SIG-M5 (cell line): ENCODE measurements around the gene DGKZ.

ENCODE experiments used
- DNase-seq: peaks from one replicate; lab custom pipeline; 2025; lab: John Stamatoyannopoulos, UW

The DGKZ gene

GRCh38 chr11:46381819-46382645, 34.8 kb downstream of the DGKZ start:
- DNase-seq, result no peak

DNA sequence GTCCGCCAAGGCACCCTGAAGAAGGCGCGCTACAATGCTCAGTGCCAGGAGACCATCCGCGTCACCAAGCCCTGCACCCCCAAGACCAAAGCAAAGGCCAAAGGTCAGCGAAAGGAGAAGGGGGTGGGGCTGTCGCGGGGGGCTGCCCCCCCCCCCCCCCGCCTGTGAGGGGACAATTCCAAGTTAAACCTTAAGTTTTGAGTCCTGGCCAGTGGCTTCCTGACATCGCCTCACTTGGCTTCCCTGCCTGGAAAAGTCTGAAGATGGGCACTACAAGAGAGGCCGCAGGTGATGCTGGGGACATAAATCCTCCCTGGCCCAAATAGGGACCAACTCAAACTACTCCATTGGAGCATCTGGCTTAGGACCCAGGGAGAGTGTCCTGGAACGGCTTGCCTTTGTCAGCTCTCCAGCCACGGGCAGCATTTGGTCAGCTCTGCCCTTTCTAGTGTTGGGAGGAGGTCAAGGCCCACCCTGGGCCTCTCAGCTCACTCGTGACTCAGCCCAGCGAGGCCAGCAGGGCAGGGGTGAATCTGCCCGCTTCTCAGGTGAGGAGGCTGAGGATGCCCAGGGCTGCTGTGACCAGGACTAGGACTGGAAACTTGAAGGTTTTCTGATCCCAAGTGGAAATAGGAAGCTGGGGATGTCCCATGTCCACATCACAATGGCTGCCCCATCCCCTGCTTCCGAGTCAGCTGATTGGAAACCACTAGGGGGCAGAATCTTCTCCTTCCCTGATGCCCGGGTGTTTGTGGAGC, 35.6 kb downstream of the DGKZ start:
- DNase-seq, result no peak

DNA sequence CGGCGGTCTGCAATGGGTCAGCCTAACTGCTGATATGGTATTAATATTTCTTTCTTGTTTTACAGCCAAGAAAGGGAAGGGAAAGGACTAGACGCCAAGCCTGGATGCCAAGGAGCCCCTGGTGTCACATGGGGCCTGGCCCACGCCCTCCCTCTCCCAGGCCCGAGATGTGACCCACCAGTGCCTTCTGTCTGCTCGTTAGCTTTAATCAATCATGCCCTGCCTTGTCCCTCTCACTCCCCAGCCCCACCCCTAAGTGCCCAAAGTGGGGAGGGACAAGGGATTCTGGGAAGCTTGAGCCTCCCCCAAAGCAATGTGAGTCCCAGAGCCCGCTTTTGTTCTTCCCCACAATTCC, 36.1 kb downstream of the DGKZ start:
- no peak for DNase-seq

- no peak for DNase-seq
Measured at GRCh38 chr11:46383974-46384701, 36.9 kb downstream of the DGKZ start.

- no peak for DNase-seq
Measured at GRCh38 chr11:46385169-46386004, 38.1 kb downstream of the DGKZ start.

DNA sequence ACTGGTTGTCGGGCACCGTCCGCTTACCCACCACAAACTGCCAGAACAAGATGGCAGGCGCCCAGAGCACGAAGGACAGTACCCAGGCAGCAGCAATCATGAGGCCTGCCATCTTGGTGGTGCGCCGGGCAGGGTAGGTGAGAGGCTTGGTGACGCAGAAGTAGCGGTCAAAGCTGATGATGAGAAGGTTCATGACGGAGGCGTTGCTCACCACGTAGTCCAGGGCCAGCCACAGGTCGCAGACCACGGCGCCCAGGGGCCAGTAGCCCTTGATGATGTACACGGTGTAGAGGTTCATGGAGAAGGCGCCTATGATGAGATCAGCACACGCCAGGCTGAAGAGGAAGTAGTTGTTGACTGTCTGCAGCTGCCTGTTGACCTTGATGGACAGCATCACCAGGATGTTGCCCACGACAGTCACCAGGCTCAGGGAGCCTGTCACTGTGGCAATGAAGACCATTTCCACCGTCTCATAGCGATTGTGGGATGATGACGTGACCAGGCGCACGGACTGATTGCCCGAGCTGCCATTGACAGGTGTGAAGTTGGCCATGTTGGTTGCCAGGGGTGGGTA, 38.8 kb downstream of the DGKZ start:
- DNase-seq, result no peak

GRCh38 chr11:46386674-46387073, 39.4 kb downstream of the DGKZ start:
- DNase-seq, result no peak

DNA sequence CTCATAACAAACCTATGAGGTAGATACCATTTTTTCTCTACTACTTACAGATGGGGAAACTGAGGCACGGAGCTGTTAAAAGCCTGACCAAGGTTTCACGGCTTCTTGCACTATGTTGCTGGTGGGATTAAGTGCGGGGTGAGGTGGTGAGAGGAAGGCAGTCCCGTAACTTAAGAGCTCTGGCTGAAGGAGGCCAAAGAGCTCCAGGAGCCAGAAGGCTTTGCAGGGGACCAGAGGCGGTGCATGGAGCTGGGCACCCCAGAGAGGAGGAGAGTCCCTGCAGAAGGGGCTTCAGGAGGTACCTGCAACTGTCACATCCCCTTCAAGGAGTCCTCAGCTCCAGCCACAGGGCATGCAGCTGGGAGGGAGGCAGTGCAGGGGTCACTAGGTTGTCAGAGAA, 40.2 kb downstream of the DGKZ start:
- no peak for DNase-seq

- DNase-seq, result no peak
Measured at GRCh38 chr11:46387919-46388618, 40.8 kb downstream of the DGKZ start.

DNA sequence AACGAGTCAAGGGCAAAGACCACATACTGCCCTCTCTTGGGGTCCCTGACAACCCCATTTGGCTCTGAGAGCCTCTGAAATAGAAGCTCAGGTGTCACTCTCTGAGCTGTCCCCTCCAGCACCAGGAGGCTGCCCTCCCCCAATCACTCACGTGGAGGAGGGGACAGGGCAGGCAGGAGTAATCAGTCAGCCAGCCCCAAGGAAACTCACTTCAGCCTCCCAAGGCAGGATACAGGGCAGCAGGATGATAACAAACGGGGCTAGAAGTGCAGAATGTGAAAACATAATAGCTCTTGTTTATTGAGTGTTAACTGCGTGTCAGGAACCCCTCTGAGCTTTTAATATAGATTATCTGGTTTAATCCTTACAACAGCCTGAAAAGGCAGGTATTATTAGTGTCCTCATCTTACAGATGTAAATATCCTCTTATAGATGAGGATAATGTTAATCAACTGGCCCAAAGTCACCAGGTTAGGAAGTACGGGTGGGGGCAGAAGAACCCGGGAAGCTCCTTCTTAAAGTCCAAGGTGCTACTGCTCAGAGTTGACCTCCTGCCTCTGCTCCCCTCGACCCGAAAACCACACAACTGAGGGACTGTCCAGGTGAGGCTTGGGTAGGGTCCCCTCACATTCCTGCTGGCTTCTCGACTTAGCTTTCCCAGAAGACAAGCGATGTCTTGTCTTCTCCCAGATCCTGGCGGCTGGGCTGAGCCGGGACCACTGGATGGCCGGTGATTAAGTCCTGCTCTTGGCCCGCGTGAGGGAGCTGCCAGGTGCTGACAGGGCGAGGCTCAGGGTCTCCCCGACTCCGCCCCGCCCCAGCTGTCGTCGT, 41.6 kb downstream of the DGKZ start:
- DNase-seq, result no peak

DNA sequence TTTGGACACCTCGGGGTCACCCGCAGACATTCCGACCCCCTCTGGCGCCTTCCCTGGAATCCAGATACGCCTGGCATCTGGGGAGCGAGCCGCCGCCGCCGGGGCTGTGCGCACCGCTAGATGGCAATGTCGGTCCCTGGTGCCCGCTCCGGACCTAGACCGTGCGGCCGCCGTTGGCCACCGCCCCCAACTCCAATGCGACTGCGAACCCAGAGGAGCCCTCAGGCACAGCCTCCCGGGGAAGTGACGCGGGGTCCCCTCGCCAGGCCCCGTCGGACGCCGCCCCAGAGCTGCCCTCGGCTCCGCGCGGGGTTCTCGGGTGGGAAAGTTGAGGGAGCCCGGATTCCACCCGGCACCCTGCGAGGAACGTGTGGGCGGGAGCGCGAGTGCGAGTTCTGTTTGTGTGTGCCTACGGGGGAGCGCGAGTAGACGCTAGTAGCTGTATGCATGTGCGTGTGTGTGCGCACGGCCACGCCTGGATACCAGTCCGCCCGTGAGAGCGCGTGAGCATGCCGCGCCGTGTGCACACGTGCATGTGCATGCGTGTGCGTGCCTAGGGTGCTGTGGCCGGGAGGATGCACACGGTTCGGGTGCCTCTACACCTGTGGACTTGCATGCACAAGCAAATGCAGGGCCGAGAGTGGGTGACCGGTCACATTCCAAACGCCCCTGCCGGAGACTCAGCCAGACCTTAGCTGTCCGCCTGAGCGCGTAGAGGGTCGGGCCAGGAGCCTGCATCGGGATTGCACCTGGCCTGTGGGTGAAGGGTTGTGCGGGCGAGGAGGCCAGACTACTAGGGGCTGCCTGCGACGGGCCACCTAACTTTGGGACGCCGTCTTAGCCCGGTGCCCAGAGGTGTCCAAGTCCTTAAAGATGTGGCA, 42.4 kb downstream of the DGKZ start:
- DNase-seq, result no peak

DNA sequence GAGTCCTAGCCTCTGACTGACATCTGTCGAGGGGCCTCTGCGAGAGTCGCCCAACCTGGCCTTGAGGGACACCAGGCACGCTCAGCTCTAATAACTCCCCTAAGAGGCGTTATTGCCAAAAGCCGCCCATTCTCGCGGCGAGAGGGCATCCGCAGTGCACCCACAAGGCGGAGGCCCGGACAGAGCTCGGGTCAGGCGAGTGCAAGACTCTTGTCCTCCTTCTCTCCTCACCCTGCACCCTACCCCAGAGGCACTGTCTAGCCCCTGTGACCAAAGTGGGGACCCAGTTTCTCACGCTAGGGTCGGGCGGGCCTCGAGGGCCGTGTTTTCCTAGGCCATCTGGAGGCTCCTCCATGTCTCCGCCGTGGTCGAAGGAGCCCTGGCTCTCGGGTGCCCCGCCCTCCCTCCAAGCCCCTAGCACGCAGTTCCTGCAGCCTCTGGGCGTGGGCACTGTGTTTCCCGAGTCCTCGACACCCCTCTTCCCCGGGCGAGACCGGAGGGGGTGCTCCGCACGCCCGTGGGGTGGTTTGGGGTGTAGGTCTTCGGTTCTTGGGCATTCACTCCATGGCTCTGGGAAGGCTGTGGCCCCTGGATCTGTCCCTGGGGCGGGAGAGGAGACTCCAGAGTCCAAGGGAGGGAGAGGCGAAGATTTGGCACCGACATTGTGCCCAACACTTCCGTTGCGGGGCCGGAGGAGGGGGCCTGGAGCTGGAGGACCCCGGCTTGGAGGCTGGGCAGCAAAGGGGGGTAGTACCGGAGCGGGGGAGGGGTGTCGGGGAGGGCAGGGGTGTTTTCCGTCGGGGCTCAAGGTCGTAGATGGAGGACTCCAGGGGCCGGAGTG, 43.3 kb downstream of the DGKZ start:
- DNase-seq, result no peak

GRCh38 chr11:46391186-46391577, 43.9 kb downstream of the DGKZ start:
- no peak for DNase-seq

GRCh38 chr11:46391578-46392420, 44.5 kb downstream of the DGKZ start, which contains the start of gene CHRM4:
Gene CHRM4 (minus strand): TSS chr11:46391776. CDS start chr11:46386557, 5,219 bp downstream.
- no peak for DNase-seq

DNA sequence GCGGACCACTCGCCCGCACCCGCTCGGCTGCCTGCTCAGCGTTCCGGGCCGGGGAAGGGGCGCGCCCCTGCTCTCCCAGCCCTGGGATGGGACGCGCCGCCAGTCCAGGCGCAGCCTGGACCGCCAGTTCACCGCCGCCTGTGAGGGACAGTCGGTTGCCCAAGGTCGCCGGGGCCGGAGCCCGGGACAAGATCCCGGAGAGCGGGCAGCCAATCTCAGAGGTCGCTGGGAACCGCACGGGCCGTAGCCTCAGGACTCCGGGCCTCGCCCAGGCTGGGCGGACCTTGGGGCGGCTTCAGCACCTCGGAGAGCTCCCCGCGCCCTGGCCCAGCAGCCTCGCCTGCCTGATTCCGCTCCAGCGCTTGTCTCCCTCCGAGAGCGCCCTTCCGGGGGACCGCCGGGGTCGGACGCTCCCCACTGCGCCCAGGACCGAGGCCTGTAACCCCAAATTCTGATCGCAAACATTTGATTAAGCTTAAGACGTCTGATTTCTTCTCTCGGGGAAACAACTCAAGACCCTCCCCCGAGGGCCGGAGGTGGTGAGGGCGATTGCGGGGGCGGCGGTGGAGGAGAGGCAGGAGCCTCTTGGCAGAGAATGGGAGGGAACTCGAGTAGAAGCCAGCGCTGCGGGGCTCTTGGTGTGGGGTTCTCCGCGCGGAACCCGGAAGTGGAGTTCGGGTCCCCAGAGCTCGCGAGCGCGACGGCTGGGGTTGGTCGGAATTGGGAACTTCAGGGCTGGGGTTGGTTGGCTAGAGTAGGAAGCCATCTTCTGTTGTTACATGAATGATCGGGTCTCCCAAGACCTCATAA, 45.4 kb downstream of the DGKZ start:
- DNase-seq, result no peak

GRCh38 chr11:46393231-46393616, 46.0 kb downstream of the DGKZ start:
- no peak for DNase-seq
